G401 (cell line): ENCODE measurements around the gene ATR. TPM values are rescaled to one million over a fixed set of nuclear protein-coding genes. Genes with fewer than 3 reads are reported as not detected.
"Not testable (repeated sequence)": the region's sequence is repeated elsewhere in the genome, so short reads cannot be mapped to it uniquely, and the experiment has no call there.

Experiments used
- DNase-seq: peaks from one replicate; pipeline ENCODE4 v3.0.0-alpha.2; 2015; ENCODE audit warnings: low spot score
- in situ Hi-C: cut with HindIII; loops from 2 replicates; pipeline ENCODE4 v1.10.0; 2016; ENCODE audit warnings: low sequenced_read_pairs, mixed read lengths
- total RNA-seq: library from RNA; depleted of rRNA; stranded (reverse); fragments of >200 nt; shearing (Covaris generic); gene quantifications from 2 replicates; pipeline ENCODE4 v1.2.3, GENCODE V29; 2014

ATR gene
- total RNA-seq, 1 experiment from 2014 or later, result 26.1 TPM

DNA sequence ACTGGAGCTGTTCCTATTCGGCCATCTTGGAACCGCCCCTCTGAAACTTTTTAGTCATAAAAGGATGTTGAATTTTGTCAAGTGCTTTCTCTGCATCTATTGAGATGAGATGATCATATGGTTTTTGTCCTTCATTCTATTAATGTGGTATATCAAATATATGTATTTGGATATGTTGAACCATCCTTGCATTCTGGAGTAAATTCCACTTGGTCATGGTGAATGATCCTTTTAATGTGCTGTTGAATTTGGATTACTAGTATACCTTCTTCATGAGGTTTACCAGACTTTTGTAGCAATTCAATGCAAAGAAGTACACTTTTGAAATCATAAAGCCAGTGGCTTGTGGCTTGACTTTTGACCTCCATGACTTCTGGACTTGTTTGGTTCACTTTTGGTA is 97.3 kb downstream of the ATR start:
- in situ Hi-C loops, result no loop called here
- no peak for DNase-seq

DNA sequence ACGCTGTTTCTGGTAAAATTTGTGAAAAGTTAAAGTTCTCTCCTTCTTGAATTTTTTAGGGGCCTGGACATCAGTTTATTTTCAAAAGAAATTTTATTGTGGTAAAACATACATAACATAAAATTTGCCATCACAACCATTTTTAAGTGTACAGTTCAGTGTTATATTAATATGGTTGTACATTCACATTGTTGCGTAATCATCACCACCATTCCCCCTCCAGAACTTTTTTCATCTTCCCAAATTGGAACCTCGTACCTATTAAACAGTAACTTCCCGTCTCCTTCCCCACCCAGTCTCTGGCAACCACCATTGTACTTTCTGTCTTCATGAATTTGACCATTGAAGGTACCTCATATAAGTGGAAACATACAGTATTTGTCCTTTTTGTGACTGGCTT is 107.7 kb downstream of the ATR start:
- no peak for DNase-seq
- in situ Hi-C loops, result no loop called here

DNA sequence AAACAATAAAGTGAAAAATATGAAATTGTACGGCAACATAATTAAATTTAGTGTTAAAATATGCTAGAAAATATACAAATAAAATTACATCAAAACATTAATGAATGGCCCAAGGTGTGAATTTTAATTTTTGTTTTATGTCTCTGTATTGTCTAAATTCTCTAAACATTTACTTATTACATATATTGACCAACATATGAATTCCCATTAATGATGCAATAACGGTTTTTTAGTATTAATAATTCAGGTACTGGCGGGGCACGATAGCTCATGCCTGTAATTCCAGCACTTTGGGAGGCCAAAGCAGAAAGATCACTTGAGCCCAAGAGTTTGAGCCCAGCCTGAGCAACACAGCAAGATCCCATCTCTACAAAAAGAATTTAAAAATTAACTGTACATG is 110.1 kb downstream of the ATR start:
- in situ Hi-C loops, result no loop called here
- no peak for DNase-seq

DNA sequence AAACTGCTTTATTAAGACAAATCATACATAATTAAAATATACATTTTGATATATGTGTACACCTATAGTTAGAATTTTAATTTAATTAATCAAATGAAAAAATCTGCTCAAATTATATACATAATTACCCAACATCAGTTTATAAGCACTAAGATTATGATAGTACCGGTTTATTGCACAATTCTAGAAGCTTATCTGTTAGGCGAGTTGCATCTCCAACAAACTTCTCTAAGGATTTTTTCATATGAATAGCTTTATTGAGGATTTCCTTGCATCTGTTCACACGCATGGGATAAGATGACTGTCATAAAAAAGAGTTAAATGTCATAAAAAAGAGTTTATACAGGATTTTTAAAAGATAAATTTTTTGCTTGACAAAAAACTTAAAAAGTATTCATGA is 110.8 kb downstream of the ATR start:
- in situ Hi-C loops, result no loop called here
- DNase-seq, result no peak

DNA sequence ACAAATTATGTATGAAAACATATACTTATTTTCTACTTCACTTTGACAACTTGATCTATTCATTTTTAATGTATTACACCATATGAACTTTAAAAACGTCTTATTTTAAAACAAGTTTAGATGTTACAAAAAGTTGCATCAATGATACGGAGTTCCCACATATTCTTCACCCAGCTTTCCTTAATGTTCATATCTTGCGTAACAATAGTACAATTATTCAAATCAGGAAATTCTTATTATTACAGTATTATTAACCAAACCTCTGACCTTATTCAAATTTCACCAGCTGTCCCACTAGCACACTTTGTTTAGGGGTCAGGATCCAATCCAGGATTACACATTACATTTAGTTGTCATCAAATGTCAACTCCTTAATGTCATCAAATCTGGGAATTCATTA is 117.8 kb downstream of the ATR start:
- DNase-seq, result no peak
- in situ Hi-C loops, result no loop called here

DNA sequence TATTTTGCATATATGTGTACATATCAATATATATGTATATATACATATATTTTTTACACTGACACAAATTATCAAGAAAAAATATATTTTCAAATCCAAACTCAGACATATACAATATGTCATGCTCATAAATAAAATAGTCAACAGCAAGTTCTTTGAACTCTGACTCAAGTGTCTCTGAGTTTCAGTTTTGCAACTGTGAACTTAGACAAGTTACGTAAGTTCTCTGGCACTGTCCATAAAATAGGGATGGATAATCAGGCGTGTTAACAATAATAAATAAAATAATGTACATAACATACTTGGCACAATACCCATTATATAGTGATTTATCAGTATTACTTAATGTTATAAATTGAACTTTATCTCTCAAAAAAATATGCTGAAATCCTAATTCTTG is 118.6 kb downstream of the ATR start:
- DNase-seq, result no peak
- in situ Hi-C loops, result no loop called here

DNA sequence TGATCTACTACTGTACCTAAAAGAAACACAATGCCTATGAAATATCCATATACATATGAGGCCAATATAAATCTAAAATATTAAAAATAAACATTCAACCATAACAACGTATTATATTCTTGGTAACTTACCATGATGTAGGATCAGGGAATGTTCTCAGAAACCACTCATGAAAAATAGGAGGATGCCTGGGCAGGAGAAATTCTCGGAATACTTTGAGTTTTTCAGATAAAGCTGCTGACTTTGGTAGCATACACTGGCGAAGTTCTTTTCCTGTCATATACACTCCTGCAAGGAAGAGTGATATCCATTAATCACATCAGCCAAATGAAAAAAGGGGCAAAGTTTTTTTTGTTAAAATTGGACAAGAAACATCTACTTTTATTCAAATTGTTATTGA is 119.4 kb downstream of the ATR start:
- in situ Hi-C loops, result no loop called here
- DNase-seq, result no peak

DNA sequence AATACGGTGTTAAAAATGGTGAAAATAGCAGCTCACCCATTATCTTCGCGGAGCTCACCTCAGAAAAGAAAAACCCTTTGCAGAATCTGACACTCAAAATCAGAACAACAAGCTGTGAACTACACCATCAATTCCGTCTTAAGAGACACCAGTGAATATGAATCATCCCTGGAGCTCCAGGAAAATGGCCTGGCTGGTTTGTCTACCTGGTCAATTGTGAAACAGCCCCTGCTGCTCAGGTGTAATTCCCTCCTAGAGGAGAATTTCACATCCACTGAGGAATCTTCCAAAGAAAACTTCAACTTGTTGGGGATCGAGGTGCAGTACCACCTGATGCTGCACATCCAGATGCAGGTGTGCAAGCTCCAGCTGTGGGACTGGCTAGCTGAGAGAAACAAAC is 127.7 kb downstream of the ATR start:
- in situ Hi-C loops, result no loop called here
- DNase-seq, result no peak

DNA sequence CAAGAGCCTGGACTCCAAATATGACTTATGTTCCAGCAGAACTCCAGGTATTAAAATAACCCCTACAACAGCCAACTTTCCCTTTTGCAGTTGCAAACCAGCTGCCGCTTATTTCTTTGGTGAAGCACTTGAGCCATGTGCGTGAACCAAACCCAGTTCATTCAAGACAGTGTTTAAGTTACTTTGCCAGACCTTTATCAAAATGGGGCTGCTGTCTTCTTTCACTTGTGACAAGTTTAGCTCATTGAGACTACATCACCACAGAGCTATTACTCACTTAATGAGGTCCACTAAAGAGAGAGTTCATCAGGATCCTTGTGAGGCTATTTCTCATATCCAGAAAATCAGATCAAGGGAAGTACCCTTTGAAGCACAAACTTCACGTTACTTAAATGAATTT is 128.3 kb downstream of the ATR start:
- in situ Hi-C loops, result no loop called here
- DNase-seq, result no peak

DNA sequence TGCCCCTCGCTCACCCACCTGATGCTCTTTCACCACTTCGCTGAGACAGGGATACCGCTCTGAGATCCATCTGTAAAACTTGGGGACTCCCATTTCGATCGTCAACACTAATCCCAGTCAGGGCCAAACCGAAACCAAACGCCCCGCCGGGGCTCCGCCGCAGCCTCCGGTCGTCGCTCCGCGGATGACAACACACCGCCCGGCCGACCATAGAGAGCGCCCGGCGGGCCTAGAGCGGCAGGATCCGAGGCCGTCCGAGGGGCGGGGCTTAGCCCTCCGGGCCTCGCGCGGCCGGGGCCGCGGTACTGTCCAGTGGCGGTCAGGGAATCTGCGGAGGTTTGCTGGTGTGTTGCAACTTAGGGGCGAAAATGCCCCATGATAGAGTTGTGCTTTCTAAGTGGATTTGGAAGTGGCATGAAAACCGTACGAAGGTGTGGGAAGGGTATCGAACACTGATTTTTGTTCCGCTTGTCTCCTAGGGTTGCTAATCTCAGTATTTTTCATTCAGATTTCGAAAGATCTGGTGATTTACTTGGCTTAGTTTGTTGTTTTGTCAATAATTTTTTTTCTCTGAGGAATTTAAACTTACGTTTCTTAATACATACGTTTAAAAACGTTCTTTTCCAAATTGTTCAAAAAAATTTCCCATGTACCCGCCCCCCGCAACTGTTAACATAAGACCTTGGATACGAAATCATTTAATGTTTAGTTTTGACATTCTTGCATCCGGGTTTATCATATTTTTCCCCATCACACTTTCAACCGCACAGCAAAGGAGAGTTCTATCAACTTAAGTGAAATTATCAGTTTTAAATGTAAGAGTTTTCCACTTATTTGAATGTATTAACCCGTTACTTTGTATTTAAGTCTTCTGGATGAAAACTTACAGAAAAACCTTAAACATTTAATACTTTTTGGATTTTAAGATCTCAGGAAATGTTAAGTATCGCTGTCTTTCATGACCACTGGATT is 130.4 kb downstream of the ATR start, which contains the start of gene XRN1:
TSS of gene XRN1 (minus strand) at position 186 of the 972 bp plus-strand sequence. CDS start at position 93, 93 bp downstream.
- in situ Hi-C loops, result no loop called here
- DNase-seq, result peak; percentile 88

DNA sequence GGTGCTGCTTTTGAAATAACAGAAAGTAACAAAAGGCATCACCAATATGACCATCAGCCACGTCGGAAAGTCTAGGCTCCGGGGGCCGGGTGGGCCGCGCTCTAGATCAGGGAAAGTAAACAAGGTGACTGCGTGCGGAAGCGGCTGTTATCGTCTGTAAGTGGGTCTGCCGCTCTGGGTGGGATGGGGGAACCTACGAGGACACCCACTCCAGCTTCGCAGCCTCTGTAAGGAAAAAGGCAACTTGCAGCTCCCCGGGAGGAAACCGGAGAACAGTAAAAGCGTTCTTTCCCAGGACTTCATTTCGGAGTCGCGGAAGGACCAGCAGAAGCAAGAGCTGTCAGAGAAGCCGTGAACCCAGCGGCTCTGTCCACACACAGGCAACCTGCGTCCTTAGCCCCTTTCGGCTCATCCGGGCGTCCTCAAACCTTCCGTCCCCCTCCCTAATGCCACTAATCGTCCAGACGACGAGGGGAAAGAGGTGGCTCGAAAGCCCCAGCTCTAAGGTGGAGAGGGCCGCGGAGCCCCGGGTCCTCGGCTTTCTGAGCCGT is 131.2 kb downstream of the ATR start:
- in situ Hi-C loops, result no loop called here

DNA sequence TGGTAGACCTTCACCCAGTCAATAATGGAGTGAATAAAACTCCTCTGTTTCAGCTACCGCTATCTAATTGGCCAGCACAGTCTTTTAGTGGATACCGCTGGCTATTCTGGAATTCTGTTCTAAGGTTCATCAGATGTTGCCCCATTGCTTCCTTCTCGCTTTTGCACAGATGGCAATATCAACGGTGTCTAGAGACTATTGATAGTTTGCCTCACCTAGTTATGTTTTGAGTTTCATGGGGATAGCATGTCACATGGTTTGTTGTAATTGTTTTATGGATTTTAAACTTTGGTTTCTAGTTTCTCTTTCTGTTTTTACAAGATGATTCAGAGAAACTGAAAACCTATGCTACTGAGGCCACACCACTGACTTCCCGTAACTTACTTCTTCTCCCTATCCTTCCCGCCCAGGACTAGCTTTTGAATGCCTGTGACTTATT is 132.7 kb downstream of the ATR start:
- in situ Hi-C loops, result no loop called here
- no peak for DNase-seq

More for the DNA sequence above, 131.2 kb downstream of the ATR start:
- DNase-seq, result peak; percentile 48

DNA sequence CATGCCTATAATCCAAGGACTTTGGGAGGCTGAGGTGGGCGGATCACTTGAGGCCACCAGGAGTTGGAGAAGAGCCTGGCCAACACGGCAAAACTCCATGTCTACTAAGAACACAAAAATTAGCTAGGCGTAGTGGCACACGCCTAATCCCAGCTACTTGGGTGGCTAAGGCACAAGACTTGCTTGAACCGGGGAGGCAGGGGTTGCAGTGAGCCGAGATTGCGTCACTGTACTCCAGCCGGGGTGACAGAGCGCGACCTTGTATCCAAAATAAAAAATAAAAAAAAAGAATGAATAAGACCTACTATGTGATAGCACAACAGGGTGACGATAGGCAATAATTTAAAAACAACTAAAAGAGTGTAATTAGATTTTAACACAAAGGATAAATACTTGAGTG is 134.2 kb downstream of the ATR start:
- in situ Hi-C loops, result no loop called here
- DNase-seq, result no peak

DNA sequence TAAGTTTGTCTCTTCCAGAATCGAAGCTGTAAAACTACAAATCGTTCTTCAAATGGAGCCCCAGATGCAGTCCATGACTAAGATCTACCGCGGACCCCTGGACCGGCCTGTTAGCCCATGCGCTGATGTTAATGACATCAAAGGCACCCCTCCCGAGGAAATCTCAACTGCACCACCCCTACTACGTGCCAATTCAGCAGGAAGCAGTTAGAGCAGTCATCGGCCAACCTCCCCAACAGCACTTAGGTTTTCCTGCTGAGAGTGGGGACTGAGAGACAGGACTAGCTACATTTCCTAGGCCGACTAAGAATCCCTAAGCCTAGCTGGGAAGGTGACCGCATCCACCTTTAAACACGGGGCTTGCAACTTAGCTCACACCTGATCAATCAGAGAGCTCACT is 135.5 kb downstream of the ATR start:
- in situ Hi-C loops, DNase-seq: not testable (repeated sequence)

DNA sequence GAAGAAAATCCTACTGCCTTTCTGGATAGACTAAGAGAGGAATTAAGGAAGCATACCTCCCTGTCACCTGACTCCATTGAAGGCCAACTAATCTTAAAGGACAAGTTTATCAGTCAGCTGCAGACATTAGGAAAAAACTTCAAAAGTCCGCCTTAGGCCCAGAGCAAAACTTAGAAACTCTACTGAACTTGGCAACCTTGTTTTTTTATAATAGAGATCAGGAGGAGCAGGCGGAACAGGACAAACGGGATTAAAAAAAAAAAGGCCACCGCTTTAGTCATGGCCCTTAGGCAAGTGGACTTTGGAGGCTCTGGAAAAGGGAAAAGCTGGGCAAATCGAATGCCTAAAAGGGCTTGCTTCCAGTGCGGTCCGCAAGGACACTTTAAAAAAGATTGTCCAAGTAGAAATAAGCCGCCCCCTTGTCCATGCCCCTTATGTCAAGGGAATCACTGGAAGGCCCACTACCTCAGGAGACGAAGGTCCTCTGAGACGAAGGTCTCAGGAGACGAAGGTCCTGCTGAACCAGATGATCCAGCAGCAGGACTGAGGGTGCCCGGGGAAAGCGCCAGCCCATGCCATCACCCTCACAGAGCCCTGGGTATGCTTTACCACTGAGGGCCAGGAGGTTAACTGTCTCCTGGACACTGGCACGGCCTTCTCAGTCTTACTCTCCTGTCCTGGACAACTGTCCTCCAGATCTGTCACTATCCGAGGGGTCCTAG is 138.9 kb downstream of the ATR start:
- in situ Hi-C loops, DNase-seq: not testable (repeated sequence)

DNA sequence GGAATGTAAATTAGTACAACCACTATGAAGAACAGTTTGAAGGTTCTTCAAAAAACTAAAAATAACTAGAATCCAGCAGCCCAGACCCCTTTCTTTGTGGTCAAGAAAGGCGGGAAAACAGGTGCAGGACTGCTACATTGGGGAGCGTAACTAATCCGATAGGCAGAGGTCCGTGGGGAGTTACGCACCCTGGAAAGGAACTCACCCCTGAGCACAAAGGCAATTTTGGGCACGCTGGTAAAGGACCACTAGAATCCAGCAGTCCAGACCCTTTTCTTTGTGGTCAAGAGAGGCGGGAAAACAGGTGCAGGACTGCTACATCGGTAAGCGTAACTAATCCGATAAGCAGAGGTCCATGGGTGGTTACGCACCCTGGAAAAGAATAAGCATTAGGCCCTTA is 140.4 kb downstream of the ATR start:
- DNase-seq, in situ Hi-C loops: not testable (repeated sequence)

DNA sequence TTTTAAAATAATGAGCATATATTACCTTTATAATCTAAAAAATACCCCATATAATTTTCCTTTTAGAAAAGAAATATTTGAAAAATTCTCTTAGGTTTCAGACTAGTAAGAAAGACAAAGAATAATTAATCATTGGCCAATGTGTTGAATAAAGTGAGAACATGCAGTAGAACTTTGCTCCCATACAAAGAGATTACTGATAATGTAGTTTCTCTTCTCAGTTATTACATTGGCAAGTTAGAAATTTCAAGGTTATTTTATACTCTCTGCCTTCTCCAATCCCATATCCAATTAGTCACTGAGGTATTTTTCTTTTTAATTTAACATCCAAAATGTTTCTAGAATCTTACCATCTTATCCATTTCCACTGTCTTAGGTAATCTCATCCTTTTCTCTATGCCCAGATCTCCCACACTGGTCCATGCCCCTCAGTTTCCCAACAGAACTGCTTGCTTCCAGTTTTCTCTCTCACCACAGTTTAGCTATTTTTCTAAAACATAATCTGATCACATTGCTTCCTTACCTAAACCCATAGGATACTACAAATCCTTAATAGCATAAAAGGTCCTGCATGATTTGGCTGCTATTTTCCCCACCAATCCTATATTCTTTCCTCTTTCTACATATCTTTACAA is 141.5 kb downstream of the ATR start:
- DNase-seq, result no peak
- in situ Hi-C loops, result no loop called here

DNA sequence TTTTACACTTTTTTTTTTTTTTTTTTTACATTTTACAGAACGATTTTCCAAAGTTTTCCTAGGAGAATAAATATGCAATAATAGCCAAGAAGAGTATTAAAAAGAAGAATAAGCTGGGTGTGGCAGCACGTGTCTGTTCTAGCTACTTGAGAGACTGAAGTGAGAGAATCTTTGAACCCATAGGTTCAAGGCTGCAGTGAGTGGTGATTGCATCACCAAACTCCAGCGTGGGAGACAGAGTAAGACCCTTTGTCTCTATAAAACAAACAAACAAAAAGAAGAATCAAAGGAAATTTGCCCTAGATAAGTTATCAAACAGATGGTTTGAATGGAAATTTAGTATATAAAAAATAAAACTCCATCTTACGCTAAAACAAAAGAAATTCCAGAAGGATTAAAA is 144.0 kb downstream of the ATR start:
- in situ Hi-C loops, result no loop called here
- DNase-seq, result no peak

DNA sequence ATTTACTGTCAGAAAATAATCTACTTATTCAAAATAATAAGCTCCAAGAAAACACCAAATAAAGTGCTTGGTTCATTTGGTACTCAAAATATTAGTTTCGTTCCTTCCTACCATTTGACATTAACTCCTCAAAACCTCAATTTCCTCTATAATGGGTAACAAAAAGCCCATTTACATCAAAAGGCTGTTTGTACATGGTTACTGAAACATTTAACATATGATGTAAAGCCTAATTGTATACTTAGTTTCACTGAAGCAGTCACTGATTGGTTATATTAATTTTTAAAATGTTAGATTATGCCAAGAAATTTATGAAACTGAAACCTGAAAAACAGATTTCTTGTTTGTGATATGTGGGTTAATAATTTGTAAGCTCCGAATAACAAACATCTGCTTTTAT is 145.4 kb downstream of the ATR start:
- no peak for DNase-seq
- in situ Hi-C loops, result no loop called here

DNA sequence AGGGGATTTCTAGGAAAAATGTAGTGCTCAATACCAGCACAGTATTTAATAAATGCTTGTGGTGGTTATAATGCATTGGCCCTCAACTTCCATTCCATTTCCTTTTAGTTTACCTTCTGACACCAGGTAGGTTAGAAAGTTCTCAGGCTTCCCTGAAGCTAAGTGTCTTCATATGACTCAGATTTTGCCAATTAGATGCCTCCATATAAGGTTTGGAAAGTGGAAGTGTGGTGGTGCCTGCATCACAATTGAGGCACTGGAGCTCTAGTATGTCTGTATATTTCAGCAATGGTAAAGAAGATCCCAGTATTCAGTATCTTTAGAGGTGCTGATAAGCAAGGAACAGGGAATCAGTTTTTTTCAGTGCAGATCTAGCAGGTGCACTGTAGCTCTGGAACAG is 149.0 kb downstream of the ATR start:
- DNase-seq, result no peak
- in situ Hi-C loops, result no loop called here
